Osteocyte (in vitro differentiated cells): ENCODE data around the gene CHRDL2. TPM values are rescaled to one million over a fixed set of nuclear protein-coding genes. Genes with fewer than 3 reads are reported as not detected.

Experiments used
- DNase-seq: peaks from one replicate; pipeline ENCODE4 v3.0.0; 2021; ENCODE audit warnings: mixed read lengths; ENCODE audit not compliant: unreplicated experiment; ENCODE audit errors: extremely low spot score
- H3K27ac Mint-ChIP-seq: one replicate; pipeline ENCODE4 v1.8.0; 2021; ENCODE audit warnings: mild to moderate bottlenecking, mixed read lengths; ENCODE audit not compliant: unreplicated experiment
- H3K27me3 Mint-ChIP-seq: one replicate; pipeline ENCODE4 v1.8.0; 2021; ENCODE audit warnings: mixed read lengths; ENCODE audit not compliant: unreplicated experiment
- H3K36me3 Mint-ChIP-seq: one replicate; pipeline ENCODE4 v1.8.0; 2021; ENCODE audit warnings: mixed read lengths; ENCODE audit not compliant: unreplicated experiment
- H3K4me1 Mint-ChIP-seq: one replicate; pipeline ENCODE4 v1.8.0; 2021; ENCODE audit warnings: mixed read lengths; ENCODE audit not compliant: unreplicated experiment
- H3K4me3 Mint-ChIP-seq: one replicate; pipeline ENCODE4 v1.8.0; 2021; ENCODE audit warnings: mild to moderate bottlenecking, moderate library complexity, mixed read lengths; ENCODE audit not compliant: unreplicated experiment
- H3K9me3 Mint-ChIP-seq: one replicate; pipeline ENCODE4 v1.8.0; 2021; ENCODE audit warnings: mixed read lengths; ENCODE audit not compliant: unreplicated experiment
- total RNA-seq: library from RNA; stranded (reverse); gene quantifications from 2 replicates; pipeline ENCODE4 v1.2.1, GENCODE V29; 2021
- TF ChIP-seq, protein P1 (sequence below): fragments of 200-600 bp; sonication (generic); IDR thresholded peaks from 2 replicates; pipeline ENCODE4 v1.5.0; 2021; ENCODE audit warnings: antibody characterized with exemption, mild to moderate bottlenecking, moderate library complexity

CHRDL2 gene
- total RNA-seq, 1 donor from 2014 or later = not detected

DNA sequence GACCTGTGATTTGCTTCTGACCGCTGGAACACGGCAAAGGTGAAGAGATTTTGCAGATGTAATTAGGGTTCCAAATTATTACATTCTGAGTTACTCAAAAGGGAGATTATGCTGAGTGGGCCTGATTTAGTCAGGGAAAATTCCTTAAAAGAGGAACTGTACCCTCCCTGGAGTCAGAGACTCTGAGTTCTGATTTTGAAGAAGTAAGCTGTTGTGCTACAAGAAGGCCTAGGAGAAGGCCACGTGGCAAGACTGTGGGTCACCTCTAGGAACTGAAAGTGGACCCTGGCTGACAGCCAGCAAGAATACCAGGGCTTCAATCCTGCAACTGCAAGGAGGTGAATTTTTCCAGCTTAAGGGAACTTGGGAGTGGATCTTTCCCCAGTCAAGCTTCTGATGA is 45.3 kb downstream of the CHRDL2 start:
- Mint-ChIP-seq H3K27ac (no peak overlapping the region), H3K36me3 (no peaks in the 10 kb centered on the region), H3K27me3 (no peaks in the 10 kb centered on the region), H3K4me1 (peaks cover 20% of the 10 kb centered on the region), H3K9me3 (no peaks in the 10 kb centered on the region), H3K4me3 (no peak overlapping the region)
- DNase-seq = no peak
- TF ChIP-seq, protein P1, sequence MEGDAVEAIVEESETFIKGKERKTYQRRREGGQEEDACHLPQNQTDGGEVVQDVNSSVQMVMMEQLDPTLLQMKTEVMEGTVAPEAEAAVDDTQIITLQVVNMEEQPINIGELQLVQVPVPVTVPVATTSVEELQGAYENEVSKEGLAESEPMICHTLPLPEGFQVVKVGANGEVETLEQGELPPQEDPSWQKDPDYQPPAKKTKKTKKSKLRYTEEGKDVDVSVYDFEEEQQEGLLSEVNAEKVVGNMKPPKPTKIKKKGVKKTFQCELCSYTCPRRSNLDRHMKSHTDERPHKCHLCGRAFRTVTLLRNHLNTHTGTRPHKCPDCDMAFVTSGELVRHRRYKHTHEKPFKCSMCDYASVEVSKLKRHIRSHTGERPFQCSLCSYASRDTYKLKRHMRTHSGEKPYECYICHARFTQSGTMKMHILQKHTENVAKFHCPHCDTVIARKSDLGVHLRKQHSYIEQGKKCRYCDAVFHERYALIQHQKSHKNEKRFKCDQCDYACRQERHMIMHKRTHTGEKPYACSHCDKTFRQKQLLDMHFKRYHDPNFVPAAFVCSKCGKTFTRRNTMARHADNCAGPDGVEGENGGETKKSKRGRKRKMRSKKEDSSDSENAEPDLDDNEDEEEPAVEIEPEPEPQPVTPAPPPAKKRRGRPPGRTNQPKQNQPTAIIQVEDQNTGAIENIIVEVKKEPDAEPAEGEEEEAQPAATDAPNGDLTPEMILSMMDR = no peak

DNA sequence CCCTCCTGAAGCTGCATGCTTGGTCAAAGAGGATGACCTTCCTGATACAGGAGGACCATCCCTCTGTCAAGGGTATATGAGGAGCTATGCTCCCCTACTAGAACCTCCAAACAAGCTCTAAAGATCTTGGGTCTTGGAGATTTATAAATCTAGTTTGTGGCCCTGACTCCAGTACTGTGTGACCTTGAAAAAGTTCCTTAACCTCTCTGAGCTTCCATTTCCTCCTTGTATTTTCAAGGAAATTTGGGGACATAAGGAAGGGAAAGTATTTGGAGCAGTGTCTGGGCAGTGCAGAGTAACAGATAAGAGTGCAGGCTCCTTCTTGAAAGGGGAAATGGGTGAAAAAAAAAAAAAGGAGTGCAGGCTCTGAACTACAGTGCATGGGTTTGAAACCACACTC is 45.9 kb downstream of the CHRDL2 start:
- no peaks in the 10 kb centered on the region for H3K27me3 Mint-ChIP-seq
- no peak overlapping the region for H3K27ac Mint-ChIP-seq
- no peak overlapping the region for H3K4me3 Mint-ChIP-seq

DNA sequence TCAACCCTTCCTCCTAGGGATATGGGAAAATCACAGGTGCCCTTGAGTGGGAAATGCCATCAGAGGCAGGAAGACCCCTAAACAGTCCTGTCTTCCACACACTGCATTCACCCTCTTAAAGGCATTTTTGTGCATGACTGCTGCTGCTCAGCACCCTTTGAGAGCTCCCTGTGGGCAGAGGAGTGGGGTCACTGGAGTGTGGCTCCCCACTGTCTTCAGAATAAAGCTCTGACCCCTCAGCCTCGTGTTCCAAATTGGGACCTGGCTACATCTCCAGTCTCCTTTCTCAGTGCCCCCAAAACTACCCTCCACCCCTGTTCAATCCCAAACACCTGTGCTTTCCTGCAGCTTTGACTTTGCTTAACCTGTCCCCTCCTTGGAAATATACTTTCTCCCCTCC is 46.6 kb downstream of the CHRDL2 start:
- TF ChIP-seq, protein P1 = no peak
- Mint-ChIP-seq H3K27me3 (no peaks in the 10 kb centered on the region), H3K27ac (no peak overlapping the region), H3K4me3 (no peak overlapping the region), H3K36me3 (no peaks in the 10 kb centered on the region), H3K4me1 (peaks cover 20% of the 10 kb centered on the region), H3K9me3 (no peaks in the 10 kb centered on the region)
- no peak for DNase-seq

More for the DNA sequence above, 45.9 kb downstream of the CHRDL2 start:
- DNase-seq = no peak
- Mint-ChIP-seq H3K4me1 (peaks cover 20% of the 10 kb centered on the region), H3K9me3 (no peaks in the 10 kb centered on the region), H3K36me3 (no peaks in the 10 kb centered on the region)
- TF ChIP-seq, protein P1 = no peak

- H3K9me3 Mint-ChIP-seq = no peaks in the 10 kb centered on the region
- peaks cover 20% of the 10 kb centered on the region for H3K4me1 Mint-ChIP-seq
- TF ChIP-seq, protein P1 = no peak
- H3K27ac Mint-ChIP-seq = no peak overlapping the region
- H3K27me3 Mint-ChIP-seq = no peaks in the 10 kb centered on the region
- no peaks in the 10 kb centered on the region for H3K36me3 Mint-ChIP-seq
- peak overlapping the region; percentile 44 for H3K4me3 Mint-ChIP-seq
- DNase-seq = no peak
These were observed 47.2 kb downstream of the CHRDL2 start for GRCh38 chr11:74683941-74684481.

GRCh38 chr11:74683279-74683871 is 47.9 kb downstream of the CHRDL2 start:
- peak overlapping the region; percentile 44 for H3K4me3 Mint-ChIP-seq

More at GRCh38 chr11:74683279-74683871, 47.9 kb downstream of the CHRDL2 start:
- Mint-ChIP-seq H3K4me1 (peaks cover 20% of the 10 kb centered on the region), H3K27me3 (no peaks in the 10 kb centered on the region), H3K36me3 (no peaks in the 10 kb centered on the region), H3K27ac (no peak overlapping the region), H3K9me3 (no peaks in the 10 kb centered on the region)
- TF ChIP-seq, protein P1 = peak; percentile 48
- DNase-seq = no peak
